ENCODE measurements around the gene TTBK2. TPM values are rescaled to one million over a fixed set of nuclear protein-coding genes. Genes with fewer than 3 reads are reported as not detected.

The TTBK2 gene
- total RNA-seq, 4 donors from 2014 or later: 8.8 to 20.3 (median 16.2) TPM

GRCh38 chr15:42825599-42825998 is 95.0 kb downstream of the TTBK2 start:
- Histone ChIP-seq H3K27me3 (no peaks in the 10 kb centered on the region), H3K4me3 (no peak overlapping the region), H3K36me3 (peaks cover 0 to 16% of the 10 kb centered on the region in 2 donors), H3K27ac (no peak overlapping the region), H3K4me1 (peaks cover 0 to 10% of the 10 kb centered on the region in 2 donors), H3K9me3 (no peaks in the 10 kb centered on the region)
- TF ChIP-seq, protein P1, sequence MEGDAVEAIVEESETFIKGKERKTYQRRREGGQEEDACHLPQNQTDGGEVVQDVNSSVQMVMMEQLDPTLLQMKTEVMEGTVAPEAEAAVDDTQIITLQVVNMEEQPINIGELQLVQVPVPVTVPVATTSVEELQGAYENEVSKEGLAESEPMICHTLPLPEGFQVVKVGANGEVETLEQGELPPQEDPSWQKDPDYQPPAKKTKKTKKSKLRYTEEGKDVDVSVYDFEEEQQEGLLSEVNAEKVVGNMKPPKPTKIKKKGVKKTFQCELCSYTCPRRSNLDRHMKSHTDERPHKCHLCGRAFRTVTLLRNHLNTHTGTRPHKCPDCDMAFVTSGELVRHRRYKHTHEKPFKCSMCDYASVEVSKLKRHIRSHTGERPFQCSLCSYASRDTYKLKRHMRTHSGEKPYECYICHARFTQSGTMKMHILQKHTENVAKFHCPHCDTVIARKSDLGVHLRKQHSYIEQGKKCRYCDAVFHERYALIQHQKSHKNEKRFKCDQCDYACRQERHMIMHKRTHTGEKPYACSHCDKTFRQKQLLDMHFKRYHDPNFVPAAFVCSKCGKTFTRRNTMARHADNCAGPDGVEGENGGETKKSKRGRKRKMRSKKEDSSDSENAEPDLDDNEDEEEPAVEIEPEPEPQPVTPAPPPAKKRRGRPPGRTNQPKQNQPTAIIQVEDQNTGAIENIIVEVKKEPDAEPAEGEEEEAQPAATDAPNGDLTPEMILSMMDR (IDR thresholded peaks at IDR 0.05 in 4 of 5, conservative IDR thresholded peaks at IDR 0.05 in 1 of 5): no peak
- TF ChIP-seq POLR2A (IDR thresholded peaks at IDR 0.05): no peak
- in situ Hi-C loops (cut with MboI; ENCODE audit: low sequenced_read_pairs in 4 of 4): no loop called here
- ATAC-seq (no peak), DNase-seq (no peak)
- intact Hi-C loops (cut with DNase I; ENCODE audit: low total_unique reads): no loop called here

DNA sequence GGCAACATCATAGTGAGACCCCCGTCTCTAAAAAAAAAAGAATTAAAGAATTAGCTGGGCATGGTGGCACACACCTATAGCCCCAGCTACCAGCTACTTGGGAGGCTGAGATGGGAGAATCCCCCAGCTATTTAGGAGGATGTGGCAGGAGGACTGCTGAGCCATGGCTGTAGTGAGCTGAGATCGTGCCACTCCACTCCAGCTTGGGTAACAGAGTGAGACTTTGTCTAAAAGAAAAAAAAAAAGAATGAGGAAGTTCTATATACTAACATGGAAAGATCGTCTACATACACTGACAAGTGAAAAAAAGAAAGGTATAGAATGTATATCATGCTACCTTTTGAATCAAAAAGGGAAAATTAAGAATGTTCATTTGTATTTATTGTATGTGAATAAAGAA is 99.8 kb downstream of the TTBK2 start:
- DNase-seq: no peak
- Histone ChIP-seq H3K27ac (no peak overlapping the region), H3K9me3 (no peaks in the 10 kb centered on the region), H3K27me3 (no peaks in the 10 kb centered on the region), H3K4me1 (no peaks in the 10 kb centered on the region), H3K36me3 (no peaks in the 10 kb centered on the region), H3K4me3 (no peak overlapping the region)
- in situ Hi-C loops (cut with MboI; ENCODE audit: low sequenced_read_pairs in 4 of 4) (no loop called here), intact Hi-C loops (cut with DNase I; ENCODE audit: low total_unique reads) (no loop called here)
- no peak for ATAC-seq
- no peak for TF ChIP-seq POLR2A (IDR thresholded peaks at IDR 0.05)
- TF ChIP-seq, protein P1 (IDR thresholded peaks at IDR 0.05 in 4 of 5, conservative IDR thresholded peaks at IDR 0.05 in 1 of 5): no peak

DNA sequence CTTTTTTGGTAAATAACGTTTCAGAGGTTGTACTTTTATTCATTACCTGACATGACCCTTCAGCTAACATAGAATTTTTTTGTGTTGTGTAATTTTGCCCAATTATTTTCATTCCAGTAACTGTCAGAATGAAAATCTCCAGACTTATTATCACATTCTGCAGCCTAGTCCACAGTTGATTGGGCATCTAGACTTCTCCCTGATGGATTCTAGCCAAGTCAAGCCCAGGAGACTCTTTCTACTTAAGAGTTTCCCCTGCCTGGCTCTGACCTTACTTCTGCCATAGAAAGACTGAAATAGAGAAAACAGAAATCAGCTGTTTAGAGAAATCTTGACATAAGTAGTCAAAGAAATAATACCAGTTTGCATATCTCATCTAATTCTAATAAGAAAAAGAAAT is 100.8 kb downstream of the TTBK2 start:
- H3K4me3 ChIP-seq: no peak overlapping the region
- H3K4me1 ChIP-seq: no peaks in the 10 kb centered on the region
- H3K27ac ChIP-seq: no peak overlapping the region
- in situ Hi-C loops (cut with MboI; ENCODE audit: low sequenced_read_pairs in 4 of 4): no loop called here
- H3K36me3 ChIP-seq: no peaks in the 10 kb centered on the region
- H3K9me3 ChIP-seq: no peaks in the 10 kb centered on the region
- DNase-seq (no peak), ATAC-seq (no peak)
- intact Hi-C loops (cut with DNase I; ENCODE audit: low total_unique reads): no loop called here
- TF ChIP-seq, protein P1 (IDR thresholded peaks at IDR 0.05 in 4 of 5, conservative IDR thresholded peaks at IDR 0.05 in 1 of 5): no peak
- no peak for TF ChIP-seq POLR2A (IDR thresholded peaks at IDR 0.05)
- no peaks in the 10 kb centered on the region for H3K27me3 ChIP-seq

GRCh38 chr15:42811433-42811832 is 109.1 kb downstream of the TTBK2 start:
- intact Hi-C loops (cut with DNase I; ENCODE audit: low total_unique reads): no loop called here
- no peak overlapping the region for H3K27ac ChIP-seq
- DNase-seq (no peak), ATAC-seq (no peak)
- H3K36me3 ChIP-seq: peaks cover 0 to 15% of the 10 kb centered on the region in 2 donors
- no peak overlapping the region for H3K4me3 ChIP-seq
- TF ChIP-seq, protein P1 (IDR thresholded peaks at IDR 0.05 in 4 of 5, conservative IDR thresholded peaks at IDR 0.05 in 1 of 5): no peak
- TF ChIP-seq POLR2A (IDR thresholded peaks at IDR 0.05): no peak
- H3K9me3 ChIP-seq: no peaks in the 10 kb centered on the region
- no peaks in the 10 kb centered on the region for H3K27me3 ChIP-seq
- in situ Hi-C loops (cut with MboI; ENCODE audit: low sequenced_read_pairs in 4 of 4): no loop called here
- no peaks in the 10 kb centered on the region for H3K4me1 ChIP-seq

DNA sequence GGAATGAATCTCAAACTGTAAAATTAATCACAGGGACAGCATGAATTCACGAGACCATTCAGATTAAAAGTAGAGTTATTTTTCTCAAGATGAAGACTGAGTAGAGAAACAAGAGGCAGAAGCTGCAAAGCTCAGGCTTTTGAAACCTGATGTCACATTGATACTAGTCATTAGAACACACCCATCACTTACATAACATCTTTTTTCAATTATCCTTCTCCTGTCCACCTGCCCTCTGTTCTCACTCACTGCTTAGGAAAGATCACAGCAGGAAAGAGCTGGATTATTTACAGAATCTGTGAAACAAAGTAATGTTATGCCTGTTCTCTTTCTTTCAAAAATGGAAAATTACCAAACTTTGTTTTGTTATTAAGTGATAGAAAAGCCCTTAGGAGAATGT is 111.7 kb downstream of the TTBK2 start:
- no peaks in the 10 kb centered on the region for H3K27me3 ChIP-seq
- in situ Hi-C loops (cut with MboI; ENCODE audit: low sequenced_read_pairs in 4 of 4) (no loop called here), intact Hi-C loops (cut with DNase I; ENCODE audit: low total_unique reads) (loop anchor here (5.0 kb wide), 1 partner anchor 118 kb away; no protein-coding TSS in a partner anchor)
- no peaks in the 10 kb centered on the region for H3K9me3 ChIP-seq
- no peak overlapping the region for H3K27ac ChIP-seq
- H3K36me3 ChIP-seq: peaks cover 0 to 15% of the 10 kb centered on the region in 2 donors
- no peak for TF ChIP-seq POLR2A (IDR thresholded peaks at IDR 0.05)
- TF ChIP-seq, protein P1 (IDR thresholded peaks at IDR 0.05 in 4 of 5, conservative IDR thresholded peaks at IDR 0.05 in 1 of 5): no peak
- no peaks in the 10 kb centered on the region for H3K4me1 ChIP-seq
- DNase-seq: no peak
- no peak for ATAC-seq
- H3K4me3 ChIP-seq: no peak overlapping the region

Data from gastrocnemius medialis (tissue), 4 donors.